ENCODE results near the gene SCN2B.

Gene SCN2B

DNA sequence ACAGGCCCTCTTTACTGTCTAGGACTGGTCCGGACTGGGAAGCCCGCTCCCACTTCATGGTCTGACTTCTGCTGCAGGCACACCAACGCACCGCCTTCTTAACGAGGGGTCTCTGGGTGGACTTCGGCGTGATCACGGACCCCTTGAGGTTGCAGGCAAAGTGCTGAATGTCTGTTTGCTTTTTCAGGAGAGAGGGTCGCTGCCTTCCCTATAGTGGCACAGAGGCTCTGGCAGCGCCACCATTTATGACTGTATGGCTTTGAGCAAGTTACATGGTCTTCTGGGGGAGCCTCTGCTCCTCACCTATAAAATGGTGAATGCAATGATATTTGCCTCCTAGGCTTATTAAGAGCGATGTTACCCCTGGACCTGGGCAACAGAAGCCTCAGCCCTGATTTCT lies 22.5 kb downstream of the SCN2B start:
- no peak for DNase-seq

DNA sequence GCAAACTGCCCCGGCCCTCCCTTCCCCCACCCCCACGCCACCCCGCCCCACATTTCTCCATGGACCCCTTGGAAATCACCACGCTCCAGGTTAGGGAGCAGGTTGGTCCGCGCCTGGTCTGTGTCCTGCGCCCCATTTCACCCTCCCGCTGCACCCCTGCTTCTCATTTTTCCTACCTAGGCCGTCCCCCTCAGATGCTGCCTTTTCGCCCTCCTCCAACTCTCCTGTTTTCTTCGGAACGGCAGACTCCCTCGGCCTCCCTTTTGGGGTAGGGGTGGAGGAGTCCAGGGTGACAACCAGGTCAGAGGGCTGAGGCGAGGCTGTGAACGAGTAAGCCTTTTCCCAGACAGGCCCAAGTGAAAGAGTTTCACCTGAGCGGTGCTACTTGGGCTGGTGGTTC lies 22.9 kb downstream of the SCN2B start:
- no peak for DNase-seq

DNA sequence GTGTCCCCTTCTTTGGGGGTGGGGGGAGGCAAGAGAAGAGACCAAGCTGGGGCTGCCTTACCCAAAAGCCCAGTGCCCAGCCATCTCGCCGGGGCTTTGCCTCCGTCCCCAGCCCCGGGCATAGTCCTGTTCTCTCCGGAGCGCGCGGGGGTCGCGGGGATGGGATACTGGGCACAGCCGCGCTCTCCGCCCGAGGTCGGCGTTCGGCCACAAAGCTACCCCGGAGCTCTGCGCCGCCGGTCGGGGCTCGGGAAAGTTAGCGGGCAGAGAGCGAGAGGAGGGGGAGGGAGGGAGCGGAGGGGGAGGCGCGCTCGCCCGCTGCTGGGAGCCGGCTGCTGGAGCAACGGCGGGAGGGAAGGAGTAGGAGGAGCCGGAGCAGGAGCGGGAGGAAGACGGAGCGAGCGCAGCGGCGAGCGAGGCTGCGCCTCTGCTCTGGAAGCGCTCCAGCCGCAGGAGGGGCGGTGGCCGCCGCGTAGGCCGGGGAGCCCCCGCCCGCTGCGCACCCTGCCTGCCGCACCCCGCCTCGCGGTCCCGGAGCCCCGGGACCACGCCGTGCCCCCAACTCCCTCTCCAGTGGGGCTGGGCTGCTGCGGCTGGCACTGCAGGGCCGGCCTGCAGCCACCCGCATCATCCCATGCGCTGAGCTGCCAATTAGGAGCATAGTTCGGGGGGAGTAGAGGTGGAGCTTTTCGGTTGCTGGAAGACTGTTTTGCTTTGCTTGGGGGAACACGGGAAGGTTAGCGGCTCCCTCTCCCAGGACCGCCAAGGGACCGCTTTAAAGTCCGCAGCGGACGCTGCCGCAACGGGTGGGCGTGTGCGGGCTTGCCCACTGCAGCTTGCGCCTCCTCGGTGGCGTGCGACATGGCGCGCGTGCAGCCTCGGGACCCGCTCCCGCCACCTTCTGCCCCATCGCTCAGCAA lies 23.6 kb downstream of the SCN2B start, which contains the start of gene SCN4B:
SCN4B (minus strand) TSS at position 272 of the 920 bp plus-strand sequence; CDS start at position 122, 150 bp downstream.
- peak; percentile 82 for DNase-seq

DNA sequence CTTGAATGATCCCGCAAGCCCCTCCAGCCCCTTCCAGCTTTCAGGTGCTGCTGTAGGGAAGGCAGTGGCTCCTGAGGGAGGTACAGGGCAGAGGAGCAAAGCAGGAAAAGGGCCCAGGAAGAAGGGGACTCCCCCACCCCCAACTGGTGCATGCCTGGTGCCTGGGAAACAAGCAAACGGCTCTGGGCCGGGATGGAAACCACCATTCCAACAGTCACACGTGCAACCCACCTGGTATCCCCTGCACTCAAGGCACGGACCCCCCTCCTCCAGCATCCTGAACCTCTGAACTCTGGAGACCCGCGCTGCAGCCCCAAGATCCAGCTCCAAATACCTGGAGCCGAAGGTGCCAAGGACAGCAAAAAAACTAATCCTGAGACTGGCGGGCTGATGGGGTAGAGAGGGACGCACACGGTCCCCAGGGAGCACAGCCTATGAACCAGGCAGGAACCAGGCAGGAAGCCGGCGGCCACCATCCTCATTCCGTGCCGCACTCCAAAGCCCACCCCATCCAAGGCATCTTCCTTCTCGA lies 24.4 kb downstream of the SCN2B start:
- DNase-seq, result no peak

DNA sequence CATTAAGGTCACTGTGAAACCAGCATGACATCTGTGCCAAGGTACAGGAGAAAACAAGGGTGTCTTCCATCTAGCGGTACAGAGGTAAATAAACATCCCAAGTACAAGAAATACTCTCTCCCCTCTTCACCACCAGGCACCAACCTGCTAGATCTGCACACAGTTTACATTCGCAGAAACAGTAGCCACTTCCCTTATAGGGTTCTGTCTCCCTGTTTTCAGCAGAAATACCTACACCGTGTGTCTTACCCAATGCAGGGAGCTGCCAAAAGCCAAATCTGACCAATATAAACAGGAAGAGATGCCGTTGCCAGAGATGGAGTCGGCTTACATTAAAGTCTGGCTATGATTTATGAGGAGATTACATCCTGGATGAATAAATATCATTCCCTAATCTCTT lies 25.0 kb downstream of the SCN2B start:
- DNase-seq, result no peak

DNA sequence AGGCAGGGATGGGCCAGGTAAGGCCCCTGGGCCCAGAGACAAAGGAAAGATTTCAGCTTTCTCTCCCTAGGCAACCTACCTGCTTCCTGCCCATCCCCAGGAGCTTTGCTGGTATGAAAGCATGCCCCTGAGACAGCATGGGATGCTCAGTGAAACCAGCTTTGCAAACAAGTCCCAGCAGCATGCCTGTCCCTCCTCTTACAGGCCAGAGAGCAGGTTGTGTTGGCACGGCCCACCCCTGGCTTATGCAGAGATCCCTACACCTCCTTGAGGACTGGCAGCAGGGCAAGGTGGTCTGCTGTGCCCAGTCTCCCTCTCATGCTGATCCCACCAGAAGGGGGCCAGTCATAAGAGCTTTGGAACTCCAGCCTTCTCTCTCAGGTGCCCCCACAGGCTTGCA lies 26.9 kb downstream of the SCN2B start:
- DNase-seq, result no peak

DNA sequence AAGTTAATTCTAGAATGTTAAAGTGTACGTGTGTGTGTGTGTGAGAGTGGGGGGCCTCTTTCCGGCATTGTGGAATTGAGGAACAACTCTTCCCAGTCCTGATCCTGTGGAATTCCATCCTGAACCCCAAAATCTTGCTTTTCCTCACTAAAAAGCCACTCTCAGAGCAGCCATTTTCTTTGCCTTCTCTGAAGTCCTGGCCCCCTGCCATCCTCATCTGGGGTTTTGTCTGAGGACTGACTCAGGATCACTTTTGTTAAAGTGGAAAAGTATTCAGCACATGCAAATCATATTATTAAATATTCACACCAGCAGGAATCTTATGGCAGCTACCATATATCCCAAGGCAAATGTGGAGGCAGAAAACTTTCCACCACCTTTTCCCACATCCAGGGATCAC lies 27.6 kb downstream of the SCN2B start:
- DNase-seq, result no peak

DNA sequence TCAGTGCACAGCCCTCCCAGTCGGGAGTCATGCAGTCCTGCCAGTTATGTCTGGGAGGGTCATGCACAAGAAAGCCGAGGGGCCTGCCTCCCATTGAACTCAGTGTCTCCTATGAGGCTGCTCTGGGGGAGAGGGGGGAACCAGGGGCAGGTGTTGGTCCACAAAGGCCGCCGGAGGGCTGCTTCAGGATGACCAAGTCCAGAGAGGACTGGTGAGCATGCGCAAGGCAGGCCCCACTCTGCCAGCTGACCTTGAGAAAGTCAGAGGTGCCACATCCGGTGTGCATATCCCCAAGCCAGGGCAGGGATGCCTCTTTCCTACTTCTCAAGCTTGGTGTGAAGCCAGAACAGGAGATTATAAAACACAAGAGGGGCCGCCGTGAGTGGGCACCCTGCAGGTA lies 28.2 kb downstream of the SCN2B start:
- no peak for DNase-seq

DNA sequence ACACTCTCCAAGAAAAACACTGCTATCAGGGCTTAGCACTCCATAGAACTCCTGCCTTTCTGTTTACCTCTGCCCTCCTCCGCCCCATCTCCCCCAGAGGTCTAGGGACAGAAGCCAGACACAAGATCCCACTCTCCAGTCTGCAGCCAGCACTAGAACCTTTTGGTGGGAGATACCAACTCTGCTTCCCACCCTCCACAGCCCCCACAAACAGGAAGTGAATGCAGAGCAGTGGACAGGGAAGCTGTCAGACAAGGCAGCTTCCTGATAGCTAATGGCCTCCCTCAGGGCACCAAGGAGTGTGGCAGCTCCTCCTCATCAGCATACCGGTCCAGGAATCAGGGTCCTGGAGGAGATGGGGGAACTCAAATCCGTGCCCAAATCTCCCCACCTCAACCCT lies 28.9 kb downstream of the SCN2B start:
- DNase-seq, result no peak

DNA sequence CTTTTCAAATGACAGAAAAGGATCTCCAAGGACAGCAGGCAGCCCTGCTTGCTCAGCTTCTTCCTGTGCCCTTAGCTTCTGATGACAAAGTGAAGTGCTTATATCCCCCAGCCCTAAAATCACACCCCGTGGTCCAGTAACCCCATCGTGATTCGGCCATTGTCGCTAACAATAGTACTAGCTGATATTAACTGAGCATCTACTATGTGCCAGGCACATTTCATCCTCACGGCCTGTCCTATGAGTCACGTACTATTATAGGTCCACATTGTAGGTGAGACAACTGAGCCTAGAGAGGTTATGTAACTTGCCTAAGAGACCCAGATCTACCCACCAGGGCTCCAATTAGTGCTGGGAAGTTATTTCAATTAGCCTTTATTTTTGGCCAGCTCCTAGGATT lies 29.9 kb downstream of the SCN2B start:
- no peak for DNase-seq

DNA sequence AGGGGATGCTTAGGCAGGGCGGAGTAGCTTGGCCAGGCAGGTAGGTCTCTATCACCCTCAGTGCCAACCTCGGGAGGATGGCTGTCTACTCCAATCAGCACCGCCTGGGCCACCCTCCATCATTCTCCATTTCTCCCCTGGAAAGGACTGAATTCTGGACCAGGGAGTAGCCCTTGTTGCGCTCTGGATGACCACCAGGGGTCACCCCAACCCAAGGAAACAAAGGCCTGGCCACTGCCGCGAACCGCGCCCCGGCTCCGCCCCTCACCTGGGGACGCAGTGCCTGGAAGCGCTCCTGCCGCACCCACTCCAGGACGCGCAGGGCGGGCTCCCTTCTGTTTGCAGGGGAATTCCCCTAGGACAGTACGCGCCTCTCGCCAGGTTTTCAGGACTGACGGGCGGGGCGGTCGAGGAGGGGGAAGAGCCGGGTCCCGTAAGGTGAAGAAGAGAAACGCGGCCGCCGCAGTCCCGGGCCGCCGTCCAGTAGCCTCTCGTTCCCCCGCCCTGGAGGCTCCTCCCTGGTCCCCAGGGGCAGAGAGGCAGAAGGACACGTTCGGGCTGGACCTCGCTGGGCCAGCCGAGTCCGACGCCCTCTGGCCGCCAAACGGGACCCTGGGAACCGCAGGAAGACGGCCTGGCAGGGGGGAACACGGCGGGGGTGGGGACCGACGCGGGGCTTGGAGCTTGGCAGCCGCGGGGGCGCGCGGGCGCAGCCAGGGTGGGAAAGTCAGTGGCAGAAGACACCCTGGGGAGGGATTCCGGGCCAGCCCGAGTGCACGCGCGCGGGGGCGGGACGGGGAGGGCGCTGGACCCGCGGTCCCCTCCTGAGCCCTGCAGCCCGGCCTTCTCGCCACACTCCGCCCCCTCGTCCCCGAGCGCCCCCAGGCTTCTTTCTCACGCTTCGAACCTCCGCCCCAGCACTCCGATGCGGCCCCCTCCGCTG lies 30.9 kb downstream of the SCN2B start:
- DNase-seq, result peak; percentile 89

DNA sequence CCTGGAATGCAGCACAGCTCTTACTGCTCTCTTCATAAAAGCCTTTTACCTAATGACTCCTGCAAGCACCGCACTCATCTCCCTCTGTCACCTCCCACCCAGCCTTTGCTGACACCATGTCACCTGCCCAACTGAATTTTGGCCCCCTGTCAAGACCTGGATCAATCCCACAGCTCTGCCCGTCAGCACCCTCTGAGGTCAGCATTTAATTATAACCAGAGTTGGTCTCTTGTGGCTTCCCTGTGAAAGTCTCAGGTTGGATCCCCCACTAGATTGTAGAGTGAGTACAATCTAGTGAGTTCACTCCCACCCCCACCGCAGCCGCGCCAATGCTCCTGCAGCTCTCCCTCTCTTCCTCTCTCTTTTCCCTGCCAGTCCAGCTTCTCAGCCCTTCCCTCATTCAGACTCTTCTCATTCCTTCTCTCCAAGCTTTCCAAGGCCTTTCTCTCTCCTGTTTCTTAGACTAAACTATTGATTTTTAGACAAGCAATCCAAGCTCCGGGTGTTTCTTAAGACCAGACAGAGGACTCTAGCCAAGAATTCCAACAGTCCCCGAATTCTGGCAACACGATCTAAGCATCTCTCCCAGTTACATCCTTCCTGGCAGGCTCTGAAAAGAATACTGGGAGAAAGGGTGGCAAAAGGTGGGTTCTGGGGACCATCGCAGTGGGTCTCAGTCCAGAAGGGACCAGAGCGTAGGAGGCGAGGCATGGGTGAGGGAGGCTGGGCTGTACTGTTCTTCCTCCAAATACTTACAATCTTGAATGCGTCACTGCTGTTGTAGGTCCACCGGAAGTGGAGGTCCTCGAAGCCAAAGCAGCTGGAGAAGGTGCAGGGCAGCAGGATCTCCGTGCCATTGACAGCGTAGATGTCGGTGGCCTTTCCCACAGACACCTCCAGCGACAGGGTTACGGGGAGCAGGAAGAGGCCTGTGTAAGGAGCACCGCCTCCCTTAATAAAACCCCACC lies 31.9 kb downstream of the SCN2B start:
- DNase-seq, result no peak

DNA sequence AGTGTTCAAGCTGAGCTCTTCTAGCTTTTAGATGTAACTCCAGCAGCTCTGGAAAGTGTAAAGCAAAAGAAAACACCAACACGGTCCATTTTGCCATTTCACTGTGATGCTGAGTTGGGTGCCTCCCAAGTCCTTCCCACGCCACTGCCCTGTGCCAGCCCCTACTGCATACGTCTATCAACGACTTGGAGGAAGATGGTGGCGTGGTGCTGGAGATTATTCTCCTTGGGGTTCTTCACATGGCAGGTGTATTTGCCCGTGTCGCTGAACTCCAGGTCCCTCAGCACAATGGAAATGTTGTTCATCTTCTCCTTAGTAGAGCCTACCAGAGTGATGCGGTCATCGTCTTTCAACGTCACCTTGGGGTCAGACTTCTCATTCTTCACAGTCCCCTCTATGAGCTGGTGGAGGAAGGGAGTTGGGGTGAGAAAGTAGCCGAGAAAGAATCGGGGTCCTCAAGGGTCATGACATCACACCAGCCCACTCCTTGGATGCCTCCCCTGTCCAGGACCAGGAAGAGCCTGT lies 32.7 kb downstream of the SCN2B start:
- no peak for DNase-seq

DNA sequence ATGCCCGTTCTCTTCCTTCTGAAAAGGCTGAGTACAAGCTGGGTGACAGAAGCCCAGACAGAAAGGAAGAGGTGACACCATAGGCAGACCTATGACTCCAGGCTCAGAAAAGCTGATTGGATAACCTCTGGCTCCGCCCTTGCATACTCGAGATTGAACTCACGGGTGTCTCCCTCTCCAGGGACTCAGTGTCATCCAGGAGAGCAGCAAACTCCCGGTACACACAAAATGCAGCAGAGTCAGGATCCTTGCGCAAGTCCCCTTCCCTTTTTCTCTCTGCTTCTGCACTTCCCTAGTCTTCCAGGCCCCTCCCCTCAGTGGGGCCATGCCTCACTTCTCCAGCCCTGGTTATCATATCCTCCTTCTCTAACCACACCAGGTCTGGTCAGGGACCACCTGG lies 33.6 kb downstream of the SCN2B start:
- DNase-seq, result no peak

DNA sequence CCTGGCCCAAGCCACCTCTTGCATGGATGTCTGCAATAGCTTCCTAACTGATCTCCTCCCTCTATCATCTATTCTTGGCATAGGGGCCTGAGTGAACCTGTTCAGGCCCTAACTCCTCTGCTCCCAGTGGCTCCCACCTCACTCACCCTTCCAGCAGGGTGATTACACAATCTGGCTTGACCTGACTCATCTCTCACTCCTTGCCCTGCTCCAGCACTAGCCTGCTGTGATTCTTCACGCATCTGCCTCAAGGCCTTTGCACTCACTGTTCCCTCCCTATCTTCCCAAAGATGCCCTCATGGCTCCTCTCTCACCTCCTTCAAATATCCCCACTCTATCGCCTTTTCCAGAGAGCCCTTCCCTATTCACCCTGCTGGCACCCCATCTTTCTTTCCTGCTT lies 34.4 kb downstream of the SCN2B start:
- no peak for DNase-seq

DNA sequence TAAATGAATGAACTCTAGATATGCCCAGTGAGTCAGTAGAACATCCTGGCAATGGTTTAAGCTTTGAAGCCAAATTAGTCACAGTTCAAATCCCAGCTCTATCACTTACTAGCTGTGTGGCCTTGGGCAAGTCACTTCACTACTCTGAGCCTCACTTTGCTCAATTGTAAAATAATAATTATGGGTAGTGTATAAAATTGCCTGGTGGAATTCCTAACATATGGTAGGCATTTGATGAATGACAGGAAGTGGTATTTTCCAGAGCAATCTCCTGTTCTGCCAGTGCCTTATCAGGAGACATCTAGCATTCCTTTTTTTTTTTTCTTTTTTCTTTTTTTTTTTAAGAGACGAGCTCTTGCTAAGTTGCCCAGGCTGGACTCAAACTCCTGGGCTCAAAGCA lies 36.9 kb downstream of the SCN2B start:
- no peak for DNase-seq

DNA sequence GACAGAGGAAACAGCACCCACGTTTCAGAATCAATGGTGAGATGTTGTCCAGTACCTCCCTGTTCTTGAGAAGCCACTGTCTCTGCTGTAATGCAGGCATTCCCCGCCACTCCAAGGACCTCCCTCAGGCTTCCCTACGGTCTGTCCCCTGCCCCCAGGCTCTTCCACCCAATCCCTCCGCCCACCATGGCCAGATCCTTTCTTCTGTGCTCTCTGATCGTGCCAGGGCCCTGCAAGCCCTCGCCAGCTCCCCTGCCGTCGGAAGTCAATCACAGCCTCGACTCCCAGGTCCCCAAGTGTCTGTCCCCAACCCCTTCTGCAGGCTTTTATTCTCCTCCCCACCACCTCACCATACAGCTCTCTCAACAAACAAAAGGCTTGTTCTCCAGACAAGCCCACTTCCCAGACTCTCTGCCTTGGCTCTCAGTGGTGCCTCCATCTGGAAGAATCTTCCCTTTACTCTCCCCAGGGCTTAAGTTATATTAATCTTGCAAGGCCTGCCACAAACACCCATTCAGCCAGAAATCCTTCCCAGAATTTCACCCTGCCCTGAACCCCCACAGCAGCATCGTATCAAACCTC lies 37.5 kb downstream of the SCN2B start:
- no peak for DNase-seq

DNA sequence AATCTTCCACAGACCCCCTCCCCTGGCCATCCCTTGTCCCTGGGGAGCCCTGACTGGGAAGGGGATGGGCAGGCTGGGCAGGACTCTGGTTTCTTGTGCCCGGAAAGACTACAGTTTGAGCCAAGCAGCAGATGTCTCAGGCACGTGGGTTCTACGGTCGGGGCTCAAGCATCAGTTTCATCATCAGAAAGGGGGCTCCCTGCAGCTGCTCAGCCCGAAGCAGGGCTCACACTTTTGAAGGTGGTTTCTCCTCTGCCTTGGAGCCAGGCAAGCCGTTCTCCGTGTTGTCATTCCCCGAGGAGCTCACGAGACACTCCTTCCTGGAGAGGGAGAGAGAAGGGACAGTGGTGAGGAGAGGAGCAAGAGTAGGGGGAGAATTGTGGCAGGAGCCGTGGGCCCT lies 39.6 kb downstream of the SCN2B start:
- DNase-seq, result no peak

DNA sequence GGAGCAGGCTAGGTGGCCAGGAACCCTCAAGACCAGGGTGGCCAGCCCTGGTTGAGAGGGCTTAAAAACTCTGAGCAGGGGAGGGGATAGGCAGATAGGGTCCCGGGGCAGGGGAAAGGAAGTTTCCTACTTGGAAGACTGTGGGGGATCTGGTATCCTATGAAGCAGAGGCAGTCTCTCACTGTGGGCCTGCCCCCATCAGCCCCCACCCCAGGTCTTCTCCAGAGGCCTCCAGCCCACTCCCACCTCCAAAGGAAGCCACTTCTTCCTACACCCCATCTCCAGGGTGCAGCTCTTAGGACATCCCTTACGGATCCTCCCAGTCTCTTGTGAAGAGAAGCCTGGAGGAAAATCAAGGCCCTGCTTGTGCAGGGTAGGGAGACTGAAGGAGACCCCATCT lies 40.1 kb downstream of the SCN2B start:
- no peak for DNase-seq

DNA sequence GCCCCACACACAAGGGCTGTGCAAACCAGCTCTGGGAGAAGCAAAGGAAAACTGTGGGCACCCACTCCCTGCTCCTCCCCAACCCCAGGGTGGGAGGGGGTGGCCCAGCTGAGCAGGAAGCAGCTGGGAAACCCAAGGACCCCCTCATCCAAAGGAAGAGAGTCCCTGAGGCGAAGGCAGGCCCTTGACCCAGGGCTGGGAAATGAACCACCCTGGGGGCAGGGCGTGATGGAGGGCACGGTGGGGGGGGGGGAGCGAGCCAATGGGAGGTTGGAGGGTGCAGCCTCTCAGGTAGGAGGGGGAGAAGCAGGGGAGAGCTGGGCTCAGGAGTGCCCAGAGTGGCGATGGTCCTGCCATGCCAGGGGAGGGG lies 40.7 kb downstream of the SCN2B start:
- no peak for DNase-seq

All from right kidney (tissue), 1 donor.